Measurements from ENCODE around the gene WDFY3. TPM values are rescaled to one million over a fixed set of nuclear protein-coding genes. Genes with fewer than 3 reads are reported as not detected.

WDFY3 gene
- total and polyA plus RNA-seq, 3 donors from 2014 or later = 31.7 to 168 (median 126) TPM

DNA sequence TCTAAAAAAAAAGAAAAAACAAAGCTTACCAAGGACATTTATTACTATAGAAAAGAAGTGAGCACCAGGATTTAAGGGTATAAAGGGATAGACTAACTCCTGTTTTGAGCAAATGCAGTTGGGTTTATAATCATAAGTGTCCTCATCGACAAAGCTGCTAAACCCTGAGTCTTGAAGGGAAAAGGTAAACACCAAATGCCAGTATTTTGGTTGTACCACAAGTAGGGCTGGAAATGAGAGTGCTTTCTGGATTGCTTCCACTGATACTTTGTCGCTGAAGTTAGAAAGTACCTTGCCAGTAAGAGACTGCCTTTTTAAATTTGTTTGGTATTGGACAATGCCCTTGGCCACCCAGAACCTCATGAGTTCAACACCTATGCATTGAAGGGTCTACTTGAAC is 53.7 kb downstream of the WDFY3 start:
- intact Hi-C loops (cut with DNase I; ENCODE audit: low total_unique reads) = no loop called here
- no peaks in the 10 kb centered on the region for H3K36me3 ChIP-seq (ENCODE audit: low read depth, missing control alignments)
- no peaks in the 10 kb centered on the region for H3K27me3 ChIP-seq
- no peak for DNase-seq
- no peak for TF ChIP-seq POLR2A (IDR thresholded peaks at IDR 0.05)
- TF ChIP-seq, protein P1, sequence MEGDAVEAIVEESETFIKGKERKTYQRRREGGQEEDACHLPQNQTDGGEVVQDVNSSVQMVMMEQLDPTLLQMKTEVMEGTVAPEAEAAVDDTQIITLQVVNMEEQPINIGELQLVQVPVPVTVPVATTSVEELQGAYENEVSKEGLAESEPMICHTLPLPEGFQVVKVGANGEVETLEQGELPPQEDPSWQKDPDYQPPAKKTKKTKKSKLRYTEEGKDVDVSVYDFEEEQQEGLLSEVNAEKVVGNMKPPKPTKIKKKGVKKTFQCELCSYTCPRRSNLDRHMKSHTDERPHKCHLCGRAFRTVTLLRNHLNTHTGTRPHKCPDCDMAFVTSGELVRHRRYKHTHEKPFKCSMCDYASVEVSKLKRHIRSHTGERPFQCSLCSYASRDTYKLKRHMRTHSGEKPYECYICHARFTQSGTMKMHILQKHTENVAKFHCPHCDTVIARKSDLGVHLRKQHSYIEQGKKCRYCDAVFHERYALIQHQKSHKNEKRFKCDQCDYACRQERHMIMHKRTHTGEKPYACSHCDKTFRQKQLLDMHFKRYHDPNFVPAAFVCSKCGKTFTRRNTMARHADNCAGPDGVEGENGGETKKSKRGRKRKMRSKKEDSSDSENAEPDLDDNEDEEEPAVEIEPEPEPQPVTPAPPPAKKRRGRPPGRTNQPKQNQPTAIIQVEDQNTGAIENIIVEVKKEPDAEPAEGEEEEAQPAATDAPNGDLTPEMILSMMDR (IDR thresholded peaks at IDR 0.05) = no peak
- no peaks in the 10 kb centered on the region for H3K9me3 ChIP-seq
- 93 to 94% methylated on average over 2 of the region's 2 CpGs for WGBS, 2 donors
- no peaks in the 10 kb centered on the region for H3K4me1 ChIP-seq
- H3K4me3 ChIP-seq = no peak overlapping the region
- H3K27ac ChIP-seq = no peak overlapping the region

DNA sequence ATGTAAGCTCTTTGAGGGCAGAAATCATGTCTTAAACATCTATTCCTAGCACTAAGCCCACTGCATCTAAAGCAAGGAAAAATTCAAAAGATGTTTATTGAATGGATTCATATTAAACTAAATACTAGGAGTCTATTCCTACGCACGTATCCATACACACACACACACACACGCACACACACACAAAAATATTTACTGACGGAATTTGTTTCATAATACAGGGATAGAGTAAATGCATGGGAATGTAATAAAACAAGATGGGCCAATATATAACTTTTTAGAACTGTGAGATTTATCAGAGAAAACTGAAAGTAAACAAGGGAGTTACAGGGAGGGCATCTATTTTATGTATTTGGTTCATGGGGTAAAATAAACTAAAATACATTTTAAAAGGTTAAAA is 57.6 kb downstream of the WDFY3 start:
- 86 to 90% methylated on average over 4 of the region's 4 CpGs for WGBS, 2 donors
- Histone ChIP-seq H3K36me3 (ENCODE audit: low read depth, missing control alignments) (no peaks in the 10 kb centered on the region), H3K4me3 (no peak overlapping the region), H3K4me1 (peaks cover 4% of the 10 kb centered on the region), H3K9me3 (no peaks in the 10 kb centered on the region), H3K27ac (no peak overlapping the region), H3K27me3 (no peaks in the 10 kb centered on the region)
- no peak for TF ChIP-seq POLR2A (IDR thresholded peaks at IDR 0.05)
- TF ChIP-seq, protein P1 (IDR thresholded peaks at IDR 0.05) = no peak
- intact Hi-C loops (cut with DNase I; ENCODE audit: low total_unique reads) = no loop called here
- DNase-seq = no peak

DNA sequence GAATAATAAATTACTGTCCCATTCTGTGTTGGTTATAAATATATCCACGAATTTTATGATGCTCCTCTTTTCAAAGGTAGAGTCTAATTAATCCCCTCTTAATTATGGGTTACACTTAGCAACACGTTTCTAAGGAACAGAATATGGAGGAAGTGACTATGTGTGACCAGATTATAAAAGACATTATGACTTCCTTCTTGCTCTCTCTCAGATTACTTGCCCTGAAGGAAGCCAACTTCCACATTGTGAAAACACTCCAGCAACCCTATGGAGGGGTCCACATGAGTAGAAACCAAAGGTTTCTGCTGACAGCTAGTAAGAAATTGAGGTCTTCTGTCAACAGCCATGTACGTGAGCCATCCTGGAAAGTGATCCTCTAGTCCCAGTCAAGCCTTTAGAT is 59.3 kb downstream of the WDFY3 start:
- H3K27ac ChIP-seq = no peak overlapping the region
- H3K36me3 ChIP-seq (ENCODE audit: low read depth, missing control alignments) = no peaks in the 10 kb centered on the region
- no peak for DNase-seq
- 81 to 83% methylated on average over 3 of the region's 3 CpGs for WGBS, 2 donors
- intact Hi-C loops (cut with DNase I; ENCODE audit: low total_unique reads) = no loop called here
- no peak overlapping the region for H3K4me3 ChIP-seq
- peaks cover 4% of the 10 kb centered on the region for H3K4me1 ChIP-seq
- TF ChIP-seq, protein P1 (IDR thresholded peaks at IDR 0.05) = no peak
- TF ChIP-seq POLR2A (IDR thresholded peaks at IDR 0.05) = no peak
- no peaks in the 10 kb centered on the region for H3K27me3 ChIP-seq
- no peaks in the 10 kb centered on the region for H3K9me3 ChIP-seq

DNA sequence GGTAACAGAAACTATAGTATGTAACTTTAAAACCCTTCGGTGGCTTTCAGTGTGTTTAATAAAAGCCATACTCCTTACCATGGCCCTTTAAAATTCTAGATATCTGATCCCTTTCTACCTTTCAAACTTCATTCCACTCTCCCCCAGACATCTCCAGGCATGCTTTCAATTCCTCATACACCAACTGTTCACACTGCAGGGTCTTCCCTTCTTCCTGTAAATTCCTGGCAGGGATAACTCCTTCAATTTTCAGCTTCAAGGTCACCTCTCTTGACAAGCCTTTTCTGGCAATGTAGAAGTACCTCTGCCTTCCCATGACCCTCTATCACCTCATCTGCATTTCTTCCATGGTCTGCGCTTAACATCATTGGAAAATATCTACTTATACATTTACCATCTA is 60.8 kb downstream of the WDFY3 start:
- Histone ChIP-seq H3K4me1 (peaks cover 4% of the 10 kb centered on the region), H3K27ac (no peak overlapping the region), H3K27me3 (no peaks in the 10 kb centered on the region), H3K4me3 (no peak overlapping the region), H3K36me3 (ENCODE audit: low read depth, missing control alignments) (no peaks in the 10 kb centered on the region), H3K9me3 (no peaks in the 10 kb centered on the region)
- WGBS, 2 donors = 76 to 79% methylated on average over 2 of the region's 2 CpGs
- intact Hi-C loops (cut with DNase I; ENCODE audit: low total_unique reads) = no loop called here
- no peak for DNase-seq
- TF ChIP-seq POLR2A (IDR thresholded peaks at IDR 0.05) = no peak

DNA sequence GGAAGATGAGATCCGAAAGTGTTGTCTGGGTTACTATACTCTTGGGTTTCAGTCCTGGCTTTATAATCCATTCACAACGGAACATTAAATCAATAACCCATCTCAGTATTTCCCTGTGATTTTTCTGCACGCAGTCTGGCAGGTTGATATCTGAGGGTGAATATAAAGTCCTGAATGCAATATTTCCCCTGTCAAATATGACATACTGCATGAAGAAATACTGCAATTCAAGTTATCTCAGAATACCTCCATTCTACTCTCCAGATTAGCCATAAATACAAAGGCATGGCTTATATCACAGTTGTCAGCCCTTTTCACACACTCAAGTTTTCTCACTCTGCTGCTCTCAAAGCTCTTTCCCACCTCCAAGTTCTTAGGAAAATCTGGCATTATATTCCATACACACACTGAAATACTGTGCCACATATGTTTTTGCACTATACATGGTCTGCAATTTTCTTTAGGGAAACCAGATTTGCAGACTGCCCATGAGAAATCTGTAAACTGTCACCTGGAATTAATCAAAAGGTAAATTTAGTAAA is 64.7 kb downstream of the WDFY3 start:
- Histone ChIP-seq H3K4me1 (peaks cover 4% of the 10 kb centered on the region), H3K36me3 (ENCODE audit: low read depth, missing control alignments) (no peaks in the 10 kb centered on the region), H3K27ac (no peak overlapping the region), H3K27me3 (no peaks in the 10 kb centered on the region), H3K4me3 (no peak overlapping the region), H3K9me3 (no peaks in the 10 kb centered on the region)
- intact Hi-C loops (cut with DNase I; ENCODE audit: low total_unique reads) = no loop called here
- DNase-seq = no peak
- no peak for TF ChIP-seq POLR2A (IDR thresholded peaks at IDR 0.05)
- TF ChIP-seq, protein P1 (IDR thresholded peaks at IDR 0.05) = no peak
- 89 to 90% methylated on average over 3 of the region's 3 CpGs for WGBS, 2 donors

Measured in testis (tissue), 3 donors.